Breast epithelium (tissue), 4 donors: ENCODE data around the gene FSTL4. TPM values are rescaled to one million over a fixed set of nuclear protein-coding genes. Genes with fewer than 3 reads are reported as not detected.

Experiments
- DNase-seq, 2 donors: peaks; one replicate each; pipeline ENCODE4 v3.0.0-alpha.2; 2019; ENCODE audit warnings: low spot score in 2 of 2
- H3K27ac ChIP-seq, 2 donors: fragments of 200-600 bp; sonication (generic) in 1 of 2; one replicate each; pipeline ENCODE4 v1.5.1; 2016 to 2019; ENCODE audit warnings: mild to moderate bottlenecking in 1 of 2
- H3K27me3 ChIP-seq, 2 donors: fragments of 200-600 bp; sonication (generic) in 1 of 2; one replicate each; pipeline versions ENCODE4 v1.5.1 to v1.6.0; 2017 to 2019; ENCODE audit warnings: control low read depth in 1 of 2, mild to moderate bottlenecking in 1 of 2
- H3K36me3 ChIP-seq: fragments of 200-600 bp; one replicate; pipeline ENCODE4 v1.5.1; 2019
- H3K4me1 ChIP-seq, 2 donors: fragments of 200-600 bp; sonication (generic); one replicate each; pipeline ENCODE4 v1.5.1; 2016 to 2019; ENCODE audit warnings: control low read depth in 1 of 2
- H3K4me3 ChIP-seq, 3 donors: fragments of 200-600 bp; sonication (generic); 1 replicate in 2 of 3; 2 replicates in 1 of 3; pipeline ENCODE4 v1.5.1; 2016 to 2019; ENCODE audit warnings: mild to moderate bottlenecking in 3 of 3, moderate library complexity in 2 of 3
- H3K9me3 ChIP-seq, 2 donors: fragments of 200-600 bp; sonication (generic) in 1 of 2; one replicate each; pipeline ENCODE4 v1.5.1; 2016 to 2019; ENCODE audit warnings: control low read depth in 1 of 2
- CTCF ChIP-seq, 3 donors: fragments of 450-650 bp; IDR thresholded peaks; one replicate each; pipeline ENCODE4 v1.5.1; 2016 to 2017; ENCODE audit warnings: antibody characterized with exemption in 3 of 3, mild to moderate bottlenecking in 3 of 3, moderate library complexity in 3 of 3
- POLR2A ChIP-seq: fragments of 450-650 bp; IDR thresholded peaks from one replicate; pipeline ENCODE4 v1.6.1; 2016; ENCODE audit warnings: antibody characterized with exemption, mild to moderate bottlenecking, moderate library complexity
- POLR2AphosphoS5 ChIP-seq, 3 donors: sonication (generic); formaldehyde crosslinking; IDR thresholded peaks; one replicate each; pipeline ENCODE4 v1.6.1; 2017; ENCODE audit warnings: antibody characterized with exemption in 3 of 3
- intact Hi-C: fragments of 100-400 bp; cut with DNase I; formaldehyde crosslinking; loops from one replicate; pipeline ENCODE4 v1.15.1; 2023; ENCODE audit warnings: low total_unique reads
- total RNA-seq, 3 donors: library from RNA; depleted of rRNA; stranded (reverse); fragments of >200 nt; gene quantifications; one replicate each; pipeline ENCODE4 v1.1.0, GENCODE V29; 2016

FSTL4 gene
- total RNA-seq, 3 donors from 2014 or later: 0.16 to 0.98 (median 0.88) TPM

- H3K27me3 ChIP-seq: no peaks in the 10 kb centered on the region
- no peaks in the 10 kb centered on the region for H3K9me3 ChIP-seq
- no peak for TF ChIP-seq POLR2AphosphoS5 (IDR thresholded peaks at IDR 0.05)
- TF ChIP-seq POLR2A: no peak
- DNase-seq: no peak
- H3K36me3 ChIP-seq: no peaks in the 10 kb centered on the region
- no peaks in the 10 kb centered on the region for H3K4me1 ChIP-seq
- H3K4me3 ChIP-seq: no peak overlapping the region
- no peak overlapping the region for H3K27ac ChIP-seq
- intact Hi-C loops: no loop called here
These were observed 27.6 kb upstream of the FSTL4 start for GRCh38 chr5:133639850-133640528.

GRCh38 chr5:133638436-133638835 is 26.1 kb upstream of the FSTL4 start:
- H3K4me1 ChIP-seq: no peaks in the 10 kb centered on the region
- no peaks in the 10 kb centered on the region for H3K9me3 ChIP-seq
- no peak overlapping the region for H3K4me3 ChIP-seq
- DNase-seq: no peak
- intact Hi-C loops: no loop called here
- H3K36me3 ChIP-seq: no peaks in the 10 kb centered on the region
- H3K27ac ChIP-seq: no peak overlapping the region
- no peaks in the 10 kb centered on the region for H3K27me3 ChIP-seq
- TF ChIP-seq POLR2A: no peak
- TF ChIP-seq CTCF (IDR thresholded peaks at IDR 0.05): no peak
- no peak for TF ChIP-seq POLR2AphosphoS5 (IDR thresholded peaks at IDR 0.05)

GRCh38 chr5:133637206-133637605 is 24.9 kb upstream of the FSTL4 start:
- Histone ChIP-seq H3K4me1 (no peaks in the 10 kb centered on the region), H3K4me3 (no peak overlapping the region), H3K36me3 (no peaks in the 10 kb centered on the region), H3K27ac (no peak overlapping the region), H3K27me3 (no peaks in the 10 kb centered on the region), H3K9me3 (no peaks in the 10 kb centered on the region)
- DNase-seq: no peak
- no peak for TF ChIP-seq POLR2AphosphoS5 (IDR thresholded peaks at IDR 0.05)
- intact Hi-C loops: no loop called here

- H3K27me3 ChIP-seq: no peaks in the 10 kb centered on the region
- H3K36me3 ChIP-seq: no peaks in the 10 kb centered on the region
- H3K4me3 ChIP-seq: no peak overlapping the region
- no peaks in the 10 kb centered on the region for H3K4me1 ChIP-seq
- intact Hi-C loops: no loop called here
- TF ChIP-seq POLR2A: no peak
- no peak for TF ChIP-seq POLR2AphosphoS5 (IDR thresholded peaks at IDR 0.05)
- TF ChIP-seq CTCF (IDR thresholded peaks at IDR 0.05): no peak
- H3K9me3 ChIP-seq: no peaks in the 10 kb centered on the region
- no peak overlapping the region for H3K27ac ChIP-seq
- DNase-seq: no peak
These were observed 22.7 kb upstream of the FSTL4 start for GRCh38 chr5:133635051-133635450.

- Histone ChIP-seq H3K27me3 (no peaks in the 10 kb centered on the region), H3K9me3 (no peaks in the 10 kb centered on the region), H3K4me3 (no peak overlapping the region), H3K4me1 (no peaks in the 10 kb centered on the region), H3K36me3 (no peaks in the 10 kb centered on the region), H3K27ac (no peak overlapping the region)
- no peak for DNase-seq
- TF ChIP-seq POLR2AphosphoS5 (IDR thresholded peaks at IDR 0.05): no peak
- TF ChIP-seq POLR2A: no peak
- no peak for TF ChIP-seq CTCF (IDR thresholded peaks at IDR 0.05)
- intact Hi-C loops: no loop called here
These were observed 14.8 kb upstream of the FSTL4 start for GRCh38 chr5:133627180-133627579.

- H3K9me3 ChIP-seq: no peaks in the 10 kb centered on the region
- no peak for DNase-seq
- H3K4me1 ChIP-seq: no peaks in the 10 kb centered on the region
- TF ChIP-seq POLR2A (no peak), POLR2AphosphoS5 (IDR thresholded peaks at IDR 0.05) (no peak), CTCF (IDR thresholded peaks at IDR 0.05) (no peak)
- no peaks in the 10 kb centered on the region for H3K36me3 ChIP-seq
- no peak overlapping the region for H3K27ac ChIP-seq
- intact Hi-C loops: no loop called here
- no peak overlapping the region for H3K4me3 ChIP-seq
- no peaks in the 10 kb centered on the region for H3K27me3 ChIP-seq
These were observed 12.0 kb upstream of the FSTL4 start for GRCh38 chr5:133624316-133624715.
